Neural progenitor cell (in vitro differentiated cells): ENCODE data around the gene RAB36. TPM values are rescaled to one million over a fixed set of nuclear protein-coding genes. Genes with fewer than 3 reads are reported as not detected.

Source experiments
- DNase-seq: peaks from one replicate; pipeline ENCODE4 v3.0.0-alpha.2; 2016; ENCODE audit warnings: low spot score
- H2AFZ ChIP-seq: fragments of 200-600 bp; sonication (generic); replicated peaks from 2 replicates; pipeline ENCODE4 v1.6.1; 2016; ENCODE audit warnings: antibody characterized with exemption
- H3F3A ChIP-seq: fragments of 200-600 bp; sonication (generic); 2 replicates; pipeline ENCODE4 v1.6.1; 2016; ENCODE audit warnings: antibody characterized with exemption, low read depth
- H3K27ac ChIP-seq: fragments of 200-600 bp; sonication (generic); 2 replicates; pipeline ENCODE4 v1.5.1; 2016; ENCODE audit warnings: mild to moderate bottlenecking
- H3K27me3 ChIP-seq: fragments of 200-600 bp; sonication (generic); 2 replicates; pipeline ENCODE4 v1.6.1; 2016; ENCODE audit warnings: mild to moderate bottlenecking, moderate library complexity
- H3K36me3 ChIP-seq: fragments of 200-600 bp; sonication (generic); 2 replicates; pipeline ENCODE4 v1.5.1; 2016
- H3K4me1 ChIP-seq: fragments of 200-600 bp; sonication (generic); 2 replicates; pipeline ENCODE4 v1.6.1; 2016; ENCODE audit warnings: mixed run types
- H3K4me2 ChIP-seq: fragments of 200-600 bp; sonication (generic); 2 replicates; pipeline ENCODE4 v1.6.1; 2016
- H3K4me3 ChIP-seq: fragments of 200-600 bp; sonication (generic); 2 replicates; pipeline ENCODE4 v1.5.1; 2016
- H3K79me2 ChIP-seq: fragments of 200-600 bp; sonication (generic); 2 replicates; pipeline ENCODE4 v1.6.1; 2016; ENCODE audit warnings: low read depth
- H3K9ac ChIP-seq: fragments of 200-600 bp; sonication (generic); 2 replicates; pipeline ENCODE4 v1.6.1; 2016
- H3K9me3 ChIP-seq: fragments of 200-600 bp; sonication (generic); 2 replicates; pipeline ENCODE4 v1.5.1; 2016; ENCODE audit warnings: low read depth
- H4K20me1 ChIP-seq: fragments of 200-600 bp; sonication (generic); 2 replicates; pipeline ENCODE4 v1.6.1; 2016; ENCODE audit warnings: low read depth
- H3K27ac Mint-ChIP-seq: 3 replicates; pipeline ENCODE4 v1.8.0; 2021; ENCODE audit warnings: mixed read lengths
- H3K27me3 Mint-ChIP-seq: 2 replicates; pipeline ENCODE4 v1.8.0; 2022; ENCODE audit warnings: low read depth, mild to moderate bottlenecking, inconsistent platforms, moderate library complexity, mixed read lengths; ENCODE audit not compliant: insufficient read depth
- H3K36me3 Mint-ChIP-seq: 3 replicates; pipeline ENCODE4 v1.8.0; 2021; ENCODE audit warnings: mixed read lengths
- H3K4me1 Mint-ChIP-seq: 3 replicates; pipeline ENCODE4 v1.8.0; 2021; ENCODE audit warnings: mixed read lengths
- H3K4me3 Mint-ChIP-seq: 3 replicates; pipeline ENCODE4 v1.8.0; 2021; ENCODE audit warnings: mild to moderate bottlenecking, moderate library complexity, mixed read lengths
- H3K9me3 Mint-ChIP-seq: 3 replicates; pipeline ENCODE4 v1.8.0; 2020; ENCODE audit warnings: mixed read lengths
- EZH2 ChIP-seq: fragments of 200-600 bp; sonication (generic); IDR thresholded peaks from 2 replicates; pipeline ENCODE4 v1.6.1; 2017; ENCODE audit warnings: antibody characterized with exemption, mild to moderate bottlenecking, moderate library complexity
- EZH2phosphoT487 ChIP-seq: fragments of 200-600 bp; sonication (generic); IDR thresholded peaks from 2 replicates; pipeline ENCODE4 v1.6.1; 2017; ENCODE audit warnings: antibody characterized with exemption
- total RNA-seq: library from RNA; depleted of rRNA; stranded (reverse); fragments of >200 nt; gene quantifications from 2 replicates; pipeline ENCODE4 v1.2.3, GENCODE V29; 2015; ENCODE audit warnings: low replicate concordance
- TF ChIP-seq, protein P1 (sequence below): fragments of 200-600 bp; sonication (generic); IDR thresholded peaks from 2 replicates; pipeline ENCODE4 v1.5.1; 2017; ENCODE audit warnings: antibody characterized with exemption, mild to moderate bottlenecking

Gene RAB36, protein sequence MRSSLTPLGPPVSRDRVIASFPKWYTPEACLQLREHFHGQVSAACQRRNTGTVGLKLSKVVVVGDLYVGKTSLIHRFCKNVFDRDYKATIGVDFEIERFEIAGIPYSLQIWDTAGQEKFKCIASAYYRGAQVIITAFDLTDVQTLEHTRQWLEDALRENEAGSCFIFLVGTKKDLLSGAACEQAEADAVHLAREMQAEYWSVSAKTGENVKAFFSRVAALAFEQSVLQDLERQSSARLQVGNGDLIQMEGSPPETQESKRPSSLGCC
- 2.1 and 2.9 TPM in 2 replicates for total RNA-seq

- Histone ChIP-seq H3F3A (peaks cover 25% of the 10 kb centered on the region), H3K4me2 (peak within 1 kb of the TSS; percentile 92), H3K9ac (no peak within 1 kb of the TSS), H3K79me2 (no peaks in the 10 kb centered on the region), H3K27ac (no peak within 1 kb of the TSS), H4K20me1 (no peaks in the 10 kb centered on the region), H3K36me3 (no peaks in the 10 kb centered on the region), H3K9me3 (no peaks in the 10 kb centered on the region), H2AFZ (peak within 1 kb of the TSS; percentile 85), H3K4me1 (peaks cover 14% of the 10 kb centered on the region), H3K27me3 (peaks cover 4% of the 10 kb centered on the region), H3K4me3 (peak within 1 kb of the TSS; percentile 49)
- Mint-ChIP-seq H3K36me3 (peaks cover 11% of the 10 kb centered on the region), H3K27me3 (peaks cover 3% of the 10 kb centered on the region), H3K4me3 (peak within 1 kb of the TSS; percentile 90), H3K9me3 (no peaks in the 10 kb centered on the region), H3K27ac (peak within 1 kb of the TSS; percentile 91), H3K4me1 (peaks cover 67% of the 10 kb centered on the region)
- no peak for TF ChIP-seq EZH2phosphoT487
- TF ChIP-seq, protein P1, sequence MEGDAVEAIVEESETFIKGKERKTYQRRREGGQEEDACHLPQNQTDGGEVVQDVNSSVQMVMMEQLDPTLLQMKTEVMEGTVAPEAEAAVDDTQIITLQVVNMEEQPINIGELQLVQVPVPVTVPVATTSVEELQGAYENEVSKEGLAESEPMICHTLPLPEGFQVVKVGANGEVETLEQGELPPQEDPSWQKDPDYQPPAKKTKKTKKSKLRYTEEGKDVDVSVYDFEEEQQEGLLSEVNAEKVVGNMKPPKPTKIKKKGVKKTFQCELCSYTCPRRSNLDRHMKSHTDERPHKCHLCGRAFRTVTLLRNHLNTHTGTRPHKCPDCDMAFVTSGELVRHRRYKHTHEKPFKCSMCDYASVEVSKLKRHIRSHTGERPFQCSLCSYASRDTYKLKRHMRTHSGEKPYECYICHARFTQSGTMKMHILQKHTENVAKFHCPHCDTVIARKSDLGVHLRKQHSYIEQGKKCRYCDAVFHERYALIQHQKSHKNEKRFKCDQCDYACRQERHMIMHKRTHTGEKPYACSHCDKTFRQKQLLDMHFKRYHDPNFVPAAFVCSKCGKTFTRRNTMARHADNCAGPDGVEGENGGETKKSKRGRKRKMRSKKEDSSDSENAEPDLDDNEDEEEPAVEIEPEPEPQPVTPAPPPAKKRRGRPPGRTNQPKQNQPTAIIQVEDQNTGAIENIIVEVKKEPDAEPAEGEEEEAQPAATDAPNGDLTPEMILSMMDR: no peak
- TF ChIP-seq EZH2: no peak
- DNase-seq: peak; percentile 100
These were observed at the start of gene RAB36 for GRCh38 chr22:23144932-23145877. RAB36 (plus strand) TSS chr22:23145477; CDS start chr22:23146617, 1,140 bp downstream.

- peaks cover 10% of the 10 kb centered on the region for H3K4me1 ChIP-seq
- no peaks in the 10 kb centered on the region for H3K36me3 ChIP-seq
- no peak overlapping the region for H2AFZ ChIP-seq
- H3K36me3 Mint-ChIP-seq: peaks cover 7% of the 10 kb centered on the region
- no peak overlapping the region for H3K4me3 ChIP-seq
- no peak overlapping the region for H3K4me2 ChIP-seq
- H3F3A ChIP-seq: no peaks in the 10 kb centered on the region
- H3K9me3 Mint-ChIP-seq: no peaks in the 10 kb centered on the region
- peaks cover 38% of the 10 kb centered on the region for H3K4me1 Mint-ChIP-seq
- peak overlapping the region; percentile 54 for H3K27ac Mint-ChIP-seq
- H3K4me3 Mint-ChIP-seq: no peak overlapping the region
- H3K27ac ChIP-seq: no peak overlapping the region
- H3K9ac ChIP-seq: no peak overlapping the region
- H3K27me3 Mint-ChIP-seq: no peaks in the 10 kb centered on the region
- TF ChIP-seq EZH2 (no peak), EZH2phosphoT487 (no peak)
- TF ChIP-seq, protein P1: no peak
- H3K27me3 ChIP-seq: no peaks in the 10 kb centered on the region
- no peaks in the 10 kb centered on the region for H3K79me2 ChIP-seq
- DNase-seq: no peak
- peaks cover 91% of the 10 kb centered on the region for H4K20me1 ChIP-seq
- no peaks in the 10 kb centered on the region for H3K9me3 ChIP-seq
These were observed 49.4 kb upstream of the RAB36 start for GRCh38 chr22:23095733-23096342.

DNA sequence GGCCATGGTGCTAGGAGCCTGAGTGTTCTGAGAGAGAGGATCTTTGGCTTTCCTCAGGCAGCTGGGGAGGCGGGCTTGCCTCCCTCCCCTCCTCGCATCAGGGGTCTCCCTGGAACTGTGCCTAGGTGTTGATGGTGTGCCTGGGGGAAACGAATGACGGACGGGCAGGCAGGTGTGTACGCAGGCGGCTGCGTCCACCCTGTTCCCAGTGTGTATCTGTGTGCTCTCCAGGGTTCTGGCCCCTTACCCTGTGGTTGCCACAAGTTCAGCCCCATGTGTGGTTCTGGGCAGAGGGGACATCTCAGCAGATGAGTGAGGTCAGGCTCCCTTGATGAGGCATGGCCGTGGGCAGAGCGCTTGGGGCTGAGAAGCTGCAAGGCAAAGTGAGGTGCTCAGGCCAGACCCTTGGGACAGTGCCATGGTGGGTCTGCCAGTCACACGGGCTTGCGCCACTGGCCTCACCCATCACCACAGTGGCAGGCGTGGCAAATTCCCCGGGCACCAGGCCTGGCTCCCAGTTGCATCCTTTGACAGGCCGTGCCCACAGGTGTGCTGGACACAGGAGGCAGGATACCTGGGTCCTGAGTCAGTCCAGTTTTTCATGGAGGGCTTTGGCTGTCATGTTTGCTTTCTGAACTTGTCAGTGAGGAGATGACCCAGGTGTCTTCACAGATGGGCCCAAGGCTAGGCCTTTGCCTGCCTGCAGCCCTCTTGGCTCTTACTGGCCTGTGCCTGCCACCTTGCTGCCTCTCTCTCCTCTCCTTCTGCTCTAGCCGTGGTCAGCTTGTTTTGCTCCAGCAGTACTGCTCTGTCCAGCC lies 47.7 kb upstream of the RAB36 start:
- Mint-ChIP-seq H3K27ac (peak overlapping the region; percentile 39), H3K4me3 (no peak overlapping the region), H3K36me3 (peaks cover 7% of the 10 kb centered on the region), H3K9me3 (no peaks in the 10 kb centered on the region), H3K4me1 (peaks cover 35% of the 10 kb centered on the region), H3K27me3 (no peaks in the 10 kb centered on the region)
- Histone ChIP-seq H4K20me1 (peaks cover 96% of the 10 kb centered on the region), H3K79me2 (no peaks in the 10 kb centered on the region), H3K27me3 (no peaks in the 10 kb centered on the region), H3K9me3 (no peaks in the 10 kb centered on the region), H3K36me3 (no peaks in the 10 kb centered on the region), H3K4me2 (no peak overlapping the region), H3K9ac (no peak overlapping the region), H3K4me3 (no peak overlapping the region), H2AFZ (no peak overlapping the region), H3K4me1 (peaks cover 10% of the 10 kb centered on the region), H3F3A (no peaks in the 10 kb centered on the region), H3K27ac (no peak overlapping the region)
- no peak for DNase-seq
- TF ChIP-seq EZH2phosphoT487: no peak
- TF ChIP-seq, protein P1: no peak
- TF ChIP-seq EZH2: no peak
